GM15510 (cell line): ENCODE measurements around the gene MFSD12.

ENCODE experiments used
- POLR2A ChIP-seq: IDR thresholded peaks from 3 replicates; pipeline ENCODE4 v1.6.1; 2011; ENCODE audit warnings: borderline replicate concordance; ENCODE audit not compliant: insufficient read length; ENCODE audit errors: extremely low read depth

MFSD12 gene

DNA sequence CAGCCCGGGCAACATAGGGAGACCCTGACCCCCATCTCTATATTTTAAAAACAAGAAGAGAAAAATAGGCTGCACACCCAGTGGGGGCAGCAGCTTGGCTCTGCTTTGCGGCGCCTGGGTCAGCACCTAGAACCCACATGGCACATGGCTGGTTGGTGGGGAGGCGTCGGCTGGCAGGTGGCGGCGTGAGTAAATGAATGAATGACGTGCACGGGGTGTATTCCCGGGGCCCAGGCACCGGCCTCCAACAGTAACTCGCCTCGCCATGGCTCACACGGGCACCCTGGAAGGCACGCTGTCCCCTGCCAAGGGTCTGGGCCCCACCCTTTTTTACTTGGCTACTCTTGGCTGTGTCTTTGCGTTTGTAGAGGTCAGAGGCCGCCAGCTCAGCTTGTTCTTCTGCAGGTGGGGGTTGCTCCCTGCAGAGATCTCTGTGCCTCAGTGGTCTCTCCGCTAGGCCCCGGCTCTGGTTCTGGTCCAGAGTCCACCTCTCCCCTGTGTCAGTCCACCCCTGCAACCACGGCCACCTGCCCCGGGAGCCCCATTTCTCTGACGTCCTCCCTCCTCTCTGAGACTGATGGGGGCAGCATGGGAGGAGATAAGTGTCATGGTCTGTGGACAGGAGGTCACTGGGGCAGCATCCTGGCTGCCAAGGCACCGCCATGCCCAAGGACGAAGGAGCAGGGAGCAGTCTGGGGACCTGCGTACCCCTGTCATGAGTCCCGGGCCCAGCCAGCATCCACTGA lies 45.7 kb downstream of the MFSD12 start:
- TF ChIP-seq POLR2A = no peak

DNA sequence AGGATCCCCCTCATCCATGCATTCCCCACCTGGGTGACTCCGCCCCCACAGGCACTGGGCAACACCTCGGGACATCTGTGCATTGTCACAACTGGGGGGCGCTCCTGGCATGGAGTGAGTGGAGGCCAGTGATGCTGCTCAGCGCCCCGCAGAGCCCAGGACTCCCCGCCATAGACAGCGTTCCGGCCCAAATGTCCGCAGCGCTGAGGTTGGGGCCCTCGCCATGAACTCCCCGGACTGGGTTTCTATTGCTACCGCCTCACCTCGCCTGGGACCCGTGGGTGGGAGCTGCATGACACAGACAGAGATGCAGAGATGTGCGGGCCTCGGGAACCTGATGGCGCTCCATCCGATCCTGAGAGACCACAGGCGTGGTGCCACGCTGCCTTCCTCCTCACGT lies 46.7 kb downstream of the MFSD12 start:
- no peak for TF ChIP-seq POLR2A

DNA sequence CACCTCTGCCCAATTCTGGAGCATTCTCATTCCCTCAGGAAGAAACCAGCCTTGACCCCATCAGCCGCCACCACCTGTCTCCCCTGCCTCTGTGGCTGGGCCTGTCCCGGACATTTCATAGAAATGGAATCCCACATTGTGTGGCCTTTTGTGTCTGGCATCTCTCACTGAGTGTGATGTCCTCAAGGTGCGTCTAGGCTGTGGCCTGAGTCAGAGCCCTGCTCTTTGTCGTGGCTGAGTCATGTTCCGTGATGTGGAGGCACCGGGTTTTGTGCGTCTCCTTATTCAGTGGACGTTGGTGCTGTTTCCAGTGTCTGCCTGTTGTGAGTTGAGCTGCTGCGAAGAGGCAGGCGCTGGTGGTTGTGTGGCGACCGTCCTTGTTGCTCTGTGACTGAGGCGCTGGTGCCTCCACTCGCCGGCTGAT lies 47.8 kb downstream of the MFSD12 start:
- no peak for TF ChIP-seq POLR2A

DNA sequence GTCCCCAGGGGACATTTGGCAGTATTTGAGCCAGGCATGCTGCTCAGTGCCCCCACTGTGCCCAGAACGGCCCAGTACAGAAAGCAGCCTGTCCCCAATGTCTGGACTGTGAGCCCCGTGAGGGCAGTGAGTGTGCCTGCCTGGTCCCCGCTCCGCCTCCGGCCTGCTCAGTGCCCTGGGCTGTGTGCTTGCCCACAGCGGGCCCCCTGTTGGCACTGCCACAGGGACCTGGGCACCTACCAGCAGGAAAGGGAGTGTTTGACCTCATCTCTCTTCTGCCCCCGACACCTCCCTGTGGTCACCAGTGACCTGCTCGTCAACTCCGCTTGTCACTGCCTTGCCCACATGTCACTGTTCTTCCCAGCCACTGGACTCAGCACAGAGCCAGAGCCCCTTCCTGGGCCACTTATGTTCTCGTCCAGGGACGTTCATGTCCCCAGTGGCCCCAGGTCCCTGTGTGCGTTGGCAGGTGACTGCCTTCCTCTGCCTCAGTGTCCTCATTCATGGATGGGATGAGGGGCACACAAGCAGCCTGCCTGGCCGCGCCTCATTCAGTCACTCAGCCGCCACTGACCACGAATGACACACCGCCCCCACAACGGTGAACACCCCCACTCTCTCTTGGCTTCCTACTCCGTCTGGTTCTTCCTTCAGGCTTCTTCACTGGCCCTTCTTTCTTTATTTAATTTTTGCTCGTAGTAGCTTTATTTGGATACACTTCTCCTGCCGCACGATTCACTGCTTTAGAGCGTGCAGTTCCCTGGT lies 48.4 kb downstream of the MFSD12 start:
- no peak for TF ChIP-seq POLR2A

DNA sequence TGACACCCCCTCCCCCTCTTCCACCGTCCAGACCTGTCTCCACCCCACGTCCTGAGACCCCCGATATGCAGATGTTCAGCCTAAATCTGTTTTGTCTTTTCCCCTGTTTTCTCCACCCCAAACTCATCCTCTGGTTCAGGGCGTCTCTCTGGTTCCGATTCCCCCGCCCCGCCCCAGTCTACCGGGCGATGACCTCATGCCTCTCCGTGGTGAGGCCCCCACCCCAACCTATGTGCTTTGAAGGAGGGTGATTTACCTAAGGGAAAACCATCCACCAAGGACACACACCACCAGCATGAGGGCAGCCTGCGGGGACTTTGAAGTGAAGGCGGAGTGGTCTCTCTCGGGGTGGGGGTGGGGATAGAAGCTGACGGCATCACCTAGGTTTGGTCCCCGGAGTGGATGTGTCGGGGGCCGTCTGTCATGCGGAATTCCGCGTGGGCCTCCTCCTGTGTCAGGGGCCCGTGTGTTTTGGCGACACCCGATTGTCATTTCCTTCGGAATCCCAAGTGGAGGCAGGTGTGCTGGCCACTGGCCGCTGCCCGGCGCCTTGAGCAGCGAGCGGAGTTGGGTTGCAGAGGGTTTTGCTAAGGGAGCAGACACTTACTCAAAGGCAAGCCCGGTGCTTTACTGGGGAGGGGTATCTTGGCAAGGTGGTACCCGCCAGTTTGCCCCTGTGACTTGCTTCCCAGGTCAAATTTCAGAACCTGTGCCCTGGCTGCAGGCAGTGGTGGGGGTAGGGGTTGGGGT lies 49.8 kb downstream of the MFSD12 start:
- TF ChIP-seq POLR2A = no peak

DNA sequence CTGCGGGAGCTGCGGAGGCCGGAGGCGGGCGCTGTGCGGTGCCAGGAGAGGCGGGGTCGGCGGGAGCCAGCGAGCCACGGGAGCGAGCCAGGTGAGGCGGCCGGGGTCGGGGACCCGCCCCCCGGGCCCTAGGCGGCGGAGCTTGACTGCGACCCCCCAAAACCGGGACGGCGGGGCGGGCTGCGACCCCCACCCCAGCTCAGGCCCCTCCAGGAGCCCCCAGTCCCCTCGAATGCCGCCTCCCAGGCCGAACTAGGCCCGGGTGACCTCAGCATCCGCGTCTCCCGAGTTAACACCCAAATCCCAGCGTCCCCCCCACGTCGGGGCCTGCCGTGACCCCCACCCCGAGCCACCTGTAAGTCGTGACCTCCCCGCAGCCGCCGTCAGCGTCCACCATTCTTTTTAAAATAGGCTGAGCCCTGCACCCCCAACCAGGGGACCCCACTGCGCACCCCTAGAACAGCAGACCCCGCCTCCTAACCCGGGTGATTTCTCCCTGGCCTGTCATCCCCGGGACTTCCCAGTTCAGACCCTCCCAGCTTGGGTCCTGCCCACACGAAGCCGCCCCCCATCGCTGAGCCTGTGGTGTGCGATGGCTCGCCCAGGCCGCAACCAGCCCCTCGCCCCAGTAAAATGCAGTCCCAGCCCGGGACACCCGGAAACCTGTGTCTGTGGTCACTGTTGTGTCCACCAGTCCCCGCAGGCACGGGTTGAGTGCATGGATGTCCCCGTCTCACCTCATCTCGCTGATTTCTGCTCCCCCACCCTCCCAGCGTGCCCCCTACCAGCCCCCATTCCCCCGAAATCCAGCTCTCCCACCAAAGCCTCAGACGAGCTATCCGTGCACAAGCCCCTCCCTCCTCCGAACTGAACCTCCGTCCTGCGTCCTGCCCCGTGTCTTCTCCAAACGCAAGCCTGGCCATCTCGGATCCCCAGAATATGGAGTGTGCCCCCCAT lies 50.7 kb downstream of the MFSD12 start:
- TF ChIP-seq POLR2A = no peak

DNA sequence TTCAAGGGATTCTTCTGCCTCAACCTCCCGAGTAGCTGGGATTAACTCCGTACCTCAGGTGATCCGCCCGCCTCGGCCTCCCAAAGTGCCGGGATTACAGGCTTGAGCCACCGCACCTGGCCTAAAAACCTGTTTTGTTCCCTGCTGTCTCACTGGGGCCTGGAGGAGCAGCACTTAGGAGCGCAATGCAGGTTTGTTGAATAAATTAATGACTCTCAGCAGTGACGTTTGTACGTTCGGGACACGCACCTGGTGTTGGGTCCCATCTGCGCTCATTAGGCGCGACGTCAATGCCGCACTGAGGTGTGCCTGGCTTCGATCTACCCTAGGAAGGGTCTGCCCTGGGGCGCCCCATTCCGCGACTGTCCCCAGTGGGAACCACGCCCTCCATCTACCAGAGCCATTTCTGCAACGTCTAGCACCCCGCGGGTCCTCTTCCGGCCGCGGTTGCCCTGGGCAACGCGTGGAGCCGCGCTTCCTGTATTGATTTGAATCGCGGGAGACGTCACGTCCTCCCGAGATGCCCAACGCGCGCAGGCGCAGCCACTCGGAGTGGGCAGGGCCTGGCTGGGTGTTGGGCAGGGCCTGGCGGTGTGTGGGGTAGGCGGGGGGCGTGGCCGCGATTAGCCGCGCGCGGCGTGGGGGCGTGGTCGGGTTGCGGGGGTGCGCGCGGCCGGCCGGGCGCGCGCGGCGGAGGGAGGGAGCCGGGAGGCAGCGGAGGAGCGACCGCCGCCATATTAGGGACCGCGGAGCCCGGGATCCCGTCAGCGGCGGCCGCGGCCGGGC lies 51.6 kb downstream of the MFSD12 start, which contains the start of gene FZR1:
TSS of gene FZR1 (plus strand) at position 714 of the 786 bp plus-strand sequence. CDS start 16,679 bp downstream, outside the sequence.
- TF ChIP-seq POLR2A = peak; percentile 73

DNA sequence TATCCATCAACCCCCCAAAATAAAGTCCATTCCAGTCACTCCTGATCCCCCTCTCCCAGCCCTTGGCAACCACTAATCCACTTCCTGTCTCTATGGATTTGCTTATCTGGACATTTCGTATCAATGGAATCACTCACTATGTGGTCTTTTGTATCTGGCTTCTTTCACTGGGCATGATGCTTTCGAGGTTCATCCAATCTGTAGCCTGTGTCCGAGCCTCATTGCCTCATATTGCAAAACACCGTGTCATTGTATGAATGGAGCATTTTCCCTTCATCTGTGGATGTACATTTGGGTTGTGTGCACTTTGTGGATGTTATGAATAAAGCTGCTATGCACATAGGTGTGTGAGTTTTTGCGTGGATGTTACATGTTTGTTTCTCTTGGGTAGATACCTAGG lies 52.7 kb downstream of the MFSD12 start:
- TF ChIP-seq POLR2A = no peak

DNA sequence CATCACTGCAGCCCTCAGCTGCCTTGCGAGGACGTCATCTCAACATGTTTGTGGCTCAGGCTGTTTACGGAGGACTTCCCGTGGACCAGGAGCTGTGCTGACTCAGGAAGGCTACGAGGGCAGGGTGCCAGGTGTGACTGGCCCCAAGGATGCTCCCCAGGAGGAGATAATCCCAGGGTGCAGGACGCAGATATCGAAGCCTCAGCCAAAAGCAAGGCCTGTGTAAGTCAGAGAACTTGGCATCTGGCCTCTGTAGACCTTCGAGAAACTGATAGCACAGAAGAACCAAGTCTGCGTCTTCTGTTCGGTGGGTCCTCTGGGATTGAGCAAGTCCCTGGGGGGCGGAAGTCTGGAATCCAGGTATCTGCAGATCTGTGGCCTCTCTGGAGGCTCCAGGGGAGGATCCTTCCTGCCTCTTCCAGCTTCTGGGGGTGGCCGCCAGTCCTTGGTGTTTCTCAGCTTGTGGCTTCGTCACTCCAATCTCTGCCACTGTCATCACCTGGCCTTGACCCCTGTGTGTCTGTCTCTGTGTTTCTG lies 54.3 kb downstream of the MFSD12 start:
- no peak for TF ChIP-seq POLR2A

DNA sequence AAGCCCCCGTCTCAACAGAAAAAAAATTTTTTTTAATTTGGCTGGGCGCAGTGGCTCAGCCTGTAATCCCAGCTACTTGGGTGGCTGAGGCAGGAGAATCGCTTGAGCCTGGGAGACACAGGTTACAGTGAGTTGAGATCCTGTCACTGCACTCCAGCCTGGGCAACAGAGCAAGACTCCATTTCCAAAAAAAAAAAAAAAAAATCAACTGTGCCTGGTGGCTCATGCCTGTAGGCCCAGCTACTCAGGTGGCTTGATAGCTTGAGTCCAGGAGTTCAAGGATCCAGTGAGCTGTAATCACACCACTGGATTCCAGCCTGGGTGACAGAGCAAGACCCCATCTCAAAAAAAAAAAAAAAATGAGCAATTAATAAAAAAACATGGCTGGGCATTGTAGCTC lies 55.6 kb downstream of the MFSD12 start:
- no peak for TF ChIP-seq POLR2A

DNA sequence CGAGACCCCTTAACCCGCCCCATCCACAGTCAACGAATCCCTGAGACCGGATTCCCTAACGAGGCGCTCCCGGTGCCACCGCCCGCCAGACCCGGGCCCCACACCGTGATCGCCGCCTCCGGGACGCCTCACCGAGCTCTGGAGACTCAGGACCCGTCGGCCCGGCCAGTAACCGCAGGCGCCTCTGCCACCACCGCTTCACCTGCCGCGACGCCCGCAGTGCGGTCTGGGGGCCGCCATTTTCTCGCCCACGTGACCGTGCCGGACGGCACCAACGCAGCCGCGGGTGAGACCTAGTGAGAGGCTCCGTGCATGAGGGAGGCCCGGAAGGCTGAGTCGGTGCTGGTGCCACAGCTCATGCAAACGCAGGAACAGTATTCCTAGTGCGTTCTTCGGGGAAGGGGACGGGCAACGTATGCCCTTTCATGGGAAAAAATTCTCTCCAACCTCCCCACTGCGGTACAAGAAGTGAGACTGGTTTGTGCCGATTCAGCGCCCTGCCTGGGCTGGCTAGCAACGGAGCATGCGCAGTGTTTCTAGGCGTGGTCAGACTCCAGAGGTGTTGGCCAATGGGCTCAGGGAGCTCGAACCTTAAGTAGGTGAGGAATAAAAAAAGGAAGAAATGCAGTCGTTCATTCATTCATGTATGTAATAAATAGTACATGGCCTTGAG lies 56.8 kb downstream of the MFSD12 start, which contains the start of gene DOHH:
TSS of gene DOHH (minus strand) at position 246 of the 673 bp plus-strand sequence. CDS start 3,860 bp downstream, outside the sequence.
- TF ChIP-seq POLR2A = peak; percentile 82

DNA sequence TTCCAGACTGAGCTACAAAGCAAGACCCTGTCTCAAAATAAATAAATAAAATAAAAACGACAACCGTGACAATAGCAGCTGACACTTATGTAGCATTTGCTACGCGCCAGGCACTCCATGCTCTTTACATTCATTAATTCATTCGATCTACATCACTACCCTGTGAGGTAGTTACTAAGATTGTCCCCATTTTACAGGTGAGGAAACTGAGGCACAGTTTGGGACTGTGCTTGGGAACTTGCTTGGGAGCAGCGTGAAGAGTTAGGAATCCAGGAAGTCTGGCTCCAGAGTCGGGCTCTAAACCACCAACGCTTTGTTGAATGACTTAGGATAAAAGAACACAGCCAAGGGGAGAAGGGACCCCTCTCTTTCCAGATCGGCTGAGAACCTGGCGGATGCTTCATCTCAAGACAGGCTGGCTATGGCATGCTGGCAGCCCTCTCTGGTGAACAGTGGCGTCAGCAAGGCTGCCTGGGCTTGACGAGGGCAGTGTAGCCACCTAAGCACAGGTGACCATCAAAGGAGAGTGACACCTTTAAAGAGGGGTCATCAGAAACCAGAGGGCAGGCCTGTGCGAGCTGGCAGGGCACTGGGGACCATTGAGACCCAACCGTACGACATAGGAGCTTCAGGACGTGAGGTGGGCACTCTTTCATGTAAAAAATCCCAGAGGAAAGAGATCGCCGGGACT lies 57.5 kb downstream of the MFSD12 start:
- no peak for TF ChIP-seq POLR2A
